Thoracic aorta (tissue), 2 donors: Measurements from ENCODE around the gene TDRD7. TPM values are rescaled to one million over a fixed set of nuclear protein-coding genes. Genes with fewer than 3 reads are reported as not detected.

Experiments
- ATAC-seq: fragments of 150-250 bp; one replicate; pipeline ENCODE4 v1.8.0; 2017; ENCODE audit warnings: low read depth; ENCODE audit not compliant: insufficient number of reproducible peaks, low FRiP score
- DNase-seq: peaks from one replicate; pipeline ENCODE4 v3.0.0-alpha.2; 2020; ENCODE audit warnings: low spot score
- H3K27ac ChIP-seq, 2 donors: fragments of 200-600 bp; sonication (generic); 1 replicate in 1 of 2; 2 replicates in 1 of 2; pipeline ENCODE4 v1.5.1; 2016; ENCODE audit warnings: mild to moderate bottlenecking in 2 of 2, moderate library complexity in 2 of 2
- H3K27me3 ChIP-seq: fragments of 200-600 bp; sonication (generic); replicated peaks from 2 replicates; pipeline ENCODE4 v1.6.0; 2016; ENCODE audit warnings: mild to moderate bottlenecking; ENCODE audit not compliant: insufficient read depth
- H3K36me3 ChIP-seq: fragments of 200-600 bp; sonication (generic); one replicate; pipeline ENCODE4 v1.5.1; 2016
- H3K4me1 ChIP-seq, 2 donors: fragments of 200-600 bp; sonication (generic); 1 replicate in 1 of 2; 2 replicates in 1 of 2; pipeline versions ENCODE4 v1.5.1 to v1.6.0; 2016; ENCODE audit warnings: low read depth in 2 of 2, mild to moderate bottlenecking in 1 of 2; ENCODE audit not compliant: control insufficient read depth in 1 of 2
- H3K4me3 ChIP-seq: fragments of 200-600 bp; sonication (generic); 2 replicates; pipeline ENCODE4 v1.5.1; 2016; ENCODE audit warnings: mild to moderate bottlenecking
- H3K9me3 ChIP-seq: fragments of 200-600 bp; sonication (generic); 2 replicates; pipeline ENCODE4 v1.5.1; 2016
- total RNA-seq, 2 donors: library from RNA; depleted of rRNA; stranded (reverse); fragments of >200 nt; gene quantifications; one replicate each; pipeline versions ENCODE4 v1.1.0 to v1.2.3, GENCODE V29; 2016
- TF ChIP-seq, protein P1 (sequence below): fragments of 200-600 bp; sonication (generic); IDR thresholded peaks from one replicate; pipeline ENCODE4 v1.5.1; 2019; ENCODE audit warnings: antibody characterized with exemption

TDRD7 gene
- total RNA-seq, 2 donors from 2014 or later, result 13.9 to 16.2 TPM

- Histone ChIP-seq H3K27me3 (no peaks in the 10 kb centered on the region), H3K9me3 (no peaks in the 10 kb centered on the region), H3K4me3 (no peak overlapping the region), H3K4me1 (peaks cover 7 to 28% of the 10 kb centered on the region in 2 donors), H3K27ac (no peak overlapping the region), H3K36me3 (peaks cover 25% of the 10 kb centered on the region)
- ATAC-seq (no peak), DNase-seq (no peak)
- TF ChIP-seq, protein P1, sequence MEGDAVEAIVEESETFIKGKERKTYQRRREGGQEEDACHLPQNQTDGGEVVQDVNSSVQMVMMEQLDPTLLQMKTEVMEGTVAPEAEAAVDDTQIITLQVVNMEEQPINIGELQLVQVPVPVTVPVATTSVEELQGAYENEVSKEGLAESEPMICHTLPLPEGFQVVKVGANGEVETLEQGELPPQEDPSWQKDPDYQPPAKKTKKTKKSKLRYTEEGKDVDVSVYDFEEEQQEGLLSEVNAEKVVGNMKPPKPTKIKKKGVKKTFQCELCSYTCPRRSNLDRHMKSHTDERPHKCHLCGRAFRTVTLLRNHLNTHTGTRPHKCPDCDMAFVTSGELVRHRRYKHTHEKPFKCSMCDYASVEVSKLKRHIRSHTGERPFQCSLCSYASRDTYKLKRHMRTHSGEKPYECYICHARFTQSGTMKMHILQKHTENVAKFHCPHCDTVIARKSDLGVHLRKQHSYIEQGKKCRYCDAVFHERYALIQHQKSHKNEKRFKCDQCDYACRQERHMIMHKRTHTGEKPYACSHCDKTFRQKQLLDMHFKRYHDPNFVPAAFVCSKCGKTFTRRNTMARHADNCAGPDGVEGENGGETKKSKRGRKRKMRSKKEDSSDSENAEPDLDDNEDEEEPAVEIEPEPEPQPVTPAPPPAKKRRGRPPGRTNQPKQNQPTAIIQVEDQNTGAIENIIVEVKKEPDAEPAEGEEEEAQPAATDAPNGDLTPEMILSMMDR, result no peak
Measured at GRCh38 chr9:97525451-97525850, 113.6 kb downstream of the TDRD7 start.

DNA sequence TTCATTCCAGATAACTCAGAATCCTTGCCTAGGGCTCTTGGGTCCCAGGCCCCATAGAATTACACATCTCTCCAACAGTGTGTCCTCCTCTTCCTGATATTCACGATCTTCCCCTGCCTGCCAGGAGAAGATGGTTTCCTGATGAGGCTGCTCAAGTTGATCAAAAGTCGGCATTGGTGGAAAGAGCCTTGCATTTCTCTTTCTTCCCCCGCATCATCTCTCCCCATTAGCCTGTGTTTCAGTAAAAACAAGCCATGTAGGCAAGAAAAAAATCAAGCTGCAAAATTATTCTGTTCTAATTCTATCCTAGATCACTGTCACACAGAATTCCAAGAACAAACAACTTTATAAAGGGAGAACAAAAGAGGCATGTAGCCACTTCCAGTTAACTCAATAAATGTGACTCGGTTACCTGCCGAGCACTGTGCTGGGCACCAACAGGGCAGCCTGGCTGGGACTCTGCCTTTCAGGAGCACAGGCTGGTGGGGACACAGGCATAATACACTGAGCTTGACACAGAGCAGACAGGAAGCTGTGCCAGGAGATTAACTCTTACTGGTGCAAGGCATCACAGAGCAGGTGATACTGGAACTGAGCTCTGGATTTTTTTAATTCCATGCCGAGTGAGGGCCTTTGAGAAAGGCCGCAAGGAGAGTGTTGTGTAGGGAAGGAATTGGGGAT lies 115.1 kb downstream of the TDRD7 start:
- Histone ChIP-seq H3K9me3 (no peaks in the 10 kb centered on the region), H3K4me1 (peaks cover 7 to 22% of the 10 kb centered on the region in 2 donors), H3K4me3 (no peak overlapping the region), H3K27me3 (no peaks in the 10 kb centered on the region), H3K27ac (no peak overlapping the region), H3K36me3 (peaks cover 25% of the 10 kb centered on the region)
- ATAC-seq (no peak), DNase-seq (no peak)
- TF ChIP-seq, protein P1, result no peak

- Histone ChIP-seq H3K36me3 (peaks cover 25% of the 10 kb centered on the region), H3K4me1 (peaks cover 7 to 22% of the 10 kb centered on the region in 2 donors), H3K4me3 (no peak overlapping the region), H3K27me3 (no peaks in the 10 kb centered on the region), H3K27ac (peak overlapping the region; percentile 24 to 66), H3K9me3 (no peaks in the 10 kb centered on the region)
- DNase-seq, result no peak
- TF ChIP-seq, protein P1, result no peak
- ATAC-seq, result no peak
Measured at GRCh38 chr9:97527626-97528528, 116.0 kb downstream of the TDRD7 start.

- Histone ChIP-seq H3K27ac (peak overlapping the region; percentile 43 to 66), H3K4me1 (peaks cover 7 to 22% of the 10 kb centered on the region in 2 donors), H3K27me3 (no peaks in the 10 kb centered on the region), H3K4me3 (no peak overlapping the region), H3K9me3 (no peaks in the 10 kb centered on the region), H3K36me3 (peaks cover 30% of the 10 kb centered on the region)
- no peak for ATAC-seq
- TF ChIP-seq, protein P1, result no peak
- DNase-seq, result no peak
Measured at GRCh38 chr9:97528529-97529230, 116.8 kb downstream of the TDRD7 start.
